ENCODE results near the gene TCIRG1. TPM values are rescaled to one million over a fixed set of nuclear protein-coding genes. Genes with fewer than 3 reads are reported as not detected.

Gene TCIRG1
- total and polyA plus RNA-seq, 4 donors: 32.2 to 96.1 (median 44.5) TPM

DNA sequence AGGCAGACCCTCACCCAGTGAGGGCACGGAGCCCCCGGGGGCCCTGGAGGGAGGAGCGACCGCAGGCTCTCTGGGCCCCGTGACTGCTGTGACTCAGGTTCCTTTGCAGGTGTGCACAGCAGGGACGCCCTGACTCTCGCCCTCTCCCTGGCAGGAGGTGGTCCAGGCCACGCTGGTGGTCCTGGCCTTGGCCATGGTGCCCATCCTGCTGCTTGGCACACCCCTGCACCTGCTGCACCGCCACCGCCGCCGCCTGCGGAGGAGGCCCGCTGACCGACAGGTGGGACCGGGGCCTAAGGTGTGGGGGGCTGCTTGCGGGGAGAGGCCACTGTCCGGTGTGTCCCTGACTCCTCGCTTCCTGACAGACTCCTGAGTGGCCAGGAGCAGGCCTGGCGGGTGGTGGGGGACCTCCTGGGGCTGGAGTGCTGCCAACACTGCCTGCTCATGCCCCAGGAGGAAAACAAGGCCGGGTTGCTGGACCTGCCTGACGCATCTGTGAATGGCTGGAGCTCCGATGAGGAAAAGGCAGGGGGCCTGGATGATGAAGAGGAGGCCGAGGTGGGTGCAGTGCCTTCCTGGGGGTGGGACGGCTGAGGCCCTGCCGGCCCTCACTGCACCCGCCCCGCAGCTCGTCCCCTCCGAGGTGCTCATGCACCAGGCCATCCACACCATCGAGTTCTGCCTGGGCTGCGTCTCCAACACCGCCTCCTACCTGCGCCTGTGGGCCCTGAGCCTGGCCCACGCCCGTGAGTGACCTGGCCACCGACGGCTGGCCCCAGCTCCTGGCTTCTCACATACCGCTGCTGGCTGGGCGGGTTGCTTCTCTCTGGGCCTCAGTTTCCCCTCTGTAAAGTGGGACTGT is 10.9 kb downstream of the TCIRG1 start (continued):
- TF ChIP-seq CTCF (IDR thresholded peaks at IDR 0.05; ENCODE audit: low read depth, low read length, missing input control) (no peak), SP1 (IDR thresholded peaks at IDR 0.05) (no peak), RXRA (IDR thresholded peaks at IDR 0.05) (no peak), FOXA1 (IDR thresholded peaks at IDR 0.05) (no peak), EGR1 (IDR thresholded peaks at IDR 0.05; ENCODE audit: low read depth in 2 of 2) (no peak), NR2F2 (IDR thresholded peaks at IDR 0.05) (no peak), JUND (IDR thresholded peaks at IDR 0.05) (no peak), HNF4G (IDR thresholded peaks at IDR 0.05) (no peak)

DNA sequence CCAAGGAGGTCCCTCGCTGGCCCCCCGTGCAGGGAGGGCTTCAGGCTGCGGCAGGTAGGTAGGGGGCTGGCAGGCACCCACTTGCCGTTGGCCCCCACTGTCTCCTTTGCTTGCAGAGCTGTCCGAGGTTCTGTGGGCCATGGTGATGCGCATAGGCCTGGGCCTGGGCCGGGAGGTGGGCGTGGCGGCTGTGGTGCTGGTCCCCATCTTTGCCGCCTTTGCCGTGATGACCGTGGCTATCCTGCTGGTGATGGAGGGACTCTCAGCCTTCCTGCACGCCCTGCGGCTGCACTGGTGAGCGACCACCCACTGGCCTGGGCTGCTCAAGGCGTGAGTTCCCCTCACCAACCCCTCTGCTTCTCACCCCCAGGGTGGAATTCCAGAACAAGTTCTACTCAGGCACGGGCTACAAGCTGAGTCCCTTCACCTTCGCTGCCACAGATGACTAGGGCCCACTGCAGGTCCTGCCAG is 11.6 kb downstream of the TCIRG1 start:
- Histone ChIP-seq H3K4me3 (ENCODE audit: low read depth in 1 of 3, low read length in 3 of 3) (no peak overlapping the region), H3K4me1 (ENCODE audit: control insufficient read depth in 4 of 4, insufficient read depth in 4 of 4, low read length in 3 of 4) (no peaks in the 10 kb centered on the region), H3K9me3 (ENCODE audit: control insufficient read depth in 4 of 4, low read length in 3 of 4) (no peaks in the 10 kb centered on the region), H3K27ac (ENCODE audit: low read depth in 1 of 2, low read length in 2 of 2) (no peak overlapping the region), H3K9ac (ENCODE audit: low read depth in 1 of 2, low read length in 2 of 2) (no peak overlapping the region), H3K36me3 (ENCODE audit: control insufficient read depth in 4 of 4, insufficient read depth in 3 of 4, low read depth in 1 of 4, low read length in 3 of 4) (peaks cover 7 to 58% (median 14%) of the 10 kb centered on the region in 4 donors), H3K27me3 (ENCODE audit: control insufficient read depth in 4 of 4, insufficient read depth in 4 of 4, low read length in 3 of 4) (no peaks in the 10 kb centered on the region)
- WGBS: 97% methylated on average over 18 of the region's 18 CpGs
- TF ChIP-seq EGR1 (IDR thresholded peaks at IDR 0.05; ENCODE audit: low read depth in 2 of 2) (no peak), GABPA (IDR thresholded peaks at IDR 0.05 in 1 of 2, conservative IDR thresholded peaks at IDR 0.05 in 1 of 2) (no peak), RXRA (IDR thresholded peaks at IDR 0.05) (no peak), HNF4A (conservative IDR thresholded peaks at IDR 0.05) (no peak), CTCF (IDR thresholded peaks at IDR 0.05; ENCODE audit: low read depth, low read length, missing input control) (no peak), HNF4G (IDR thresholded peaks at IDR 0.05) (no peak), NR2F2 (IDR thresholded peaks at IDR 0.05) (no peak), YY1 (IDR thresholded peaks at IDR 0.05) (no peak), TAF1 (conservative IDR thresholded peaks at IDR 0.05) (no peak), FOXA2 (IDR thresholded peaks at IDR 0.05) (no peak), SP1 (IDR thresholded peaks at IDR 0.05) (no peak), ZBTB33 (IDR thresholded peaks at IDR 0.05) (no peak)
- TF ChIP-seq, protein P1, sequence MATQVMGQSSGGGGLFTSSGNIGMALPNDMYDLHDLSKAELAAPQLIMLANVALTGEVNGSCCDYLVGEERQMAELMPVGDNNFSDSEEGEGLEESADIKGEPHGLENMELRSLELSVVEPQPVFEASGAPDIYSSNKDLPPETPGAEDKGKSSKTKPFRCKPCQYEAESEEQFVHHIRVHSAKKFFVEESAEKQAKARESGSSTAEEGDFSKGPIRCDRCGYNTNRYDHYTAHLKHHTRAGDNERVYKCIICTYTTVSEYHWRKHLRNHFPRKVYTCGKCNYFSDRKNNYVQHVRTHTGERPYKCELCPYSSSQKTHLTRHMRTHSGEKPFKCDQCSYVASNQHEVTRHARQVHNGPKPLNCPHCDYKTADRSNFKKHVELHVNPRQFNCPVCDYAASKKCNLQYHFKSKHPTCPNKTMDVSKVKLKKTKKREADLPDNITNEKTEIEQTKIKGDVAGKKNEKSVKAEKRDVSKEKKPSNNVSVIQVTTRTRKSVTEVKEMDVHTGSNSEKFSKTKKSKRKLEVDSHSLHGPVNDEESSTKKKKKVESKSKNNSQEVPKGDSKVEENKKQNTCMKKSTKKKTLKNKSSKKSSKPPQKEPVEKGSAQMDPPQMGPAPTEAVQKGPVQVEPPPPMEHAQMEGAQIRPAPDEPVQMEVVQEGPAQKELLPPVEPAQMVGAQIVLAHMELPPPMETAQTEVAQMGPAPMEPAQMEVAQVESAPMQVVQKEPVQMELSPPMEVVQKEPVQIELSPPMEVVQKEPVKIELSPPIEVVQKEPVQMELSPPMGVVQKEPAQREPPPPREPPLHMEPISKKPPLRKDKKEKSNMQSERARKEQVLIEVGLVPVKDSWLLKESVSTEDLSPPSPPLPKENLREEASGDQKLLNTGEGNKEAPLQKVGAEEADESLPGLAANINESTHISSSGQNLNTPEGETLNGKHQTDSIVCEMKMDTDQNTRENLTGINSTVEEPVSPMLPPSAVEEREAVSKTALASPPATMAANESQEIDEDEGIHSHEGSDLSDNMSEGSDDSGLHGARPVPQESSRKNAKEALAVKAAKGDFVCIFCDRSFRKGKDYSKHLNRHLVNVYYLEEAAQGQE (IDR thresholded peaks at IDR 0.05): no peak
- TF ChIP-seq, protein P2, sequence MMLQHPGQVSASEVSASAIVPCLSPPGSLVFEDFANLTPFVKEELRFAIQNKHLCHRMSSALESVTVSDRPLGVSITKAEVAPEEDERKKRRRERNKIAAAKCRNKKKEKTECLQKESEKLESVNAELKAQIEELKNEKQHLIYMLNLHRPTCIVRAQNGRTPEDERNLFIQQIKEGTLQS (IDR thresholded peaks at IDR 0.05): no peak
- no peak for DNase-seq (ENCODE audit: low spot score)
